HG02973 (cell line): ENCODE results near the gene SLC35F1.
A peak's percentile ranks its signal among the peaks of the same experiment; 100 is the strongest.
"Not testable (repeated sequence)": the region's sequence is repeated elsewhere in the genome, so short reads cannot be mapped to it uniquely, and the experiment has no call there.

Source experiments
- ATAC-seq: cut with Tn5 transposase; IDR thresholded peaks from one replicate; pipeline ENCODE4 v1.9.1; 2021; ENCODE audit warnings: moderate library complexity; ENCODE audit not compliant: unreplicated experiment

The SLC35F1 gene

GRCh38 chr6:117906958-117907600 is at the start of gene SLC35F1:
Gene SLC35F1, plus strand, starts transcription at chr6:117907264.
- ATAC-seq: peak; percentile 50

DNA sequence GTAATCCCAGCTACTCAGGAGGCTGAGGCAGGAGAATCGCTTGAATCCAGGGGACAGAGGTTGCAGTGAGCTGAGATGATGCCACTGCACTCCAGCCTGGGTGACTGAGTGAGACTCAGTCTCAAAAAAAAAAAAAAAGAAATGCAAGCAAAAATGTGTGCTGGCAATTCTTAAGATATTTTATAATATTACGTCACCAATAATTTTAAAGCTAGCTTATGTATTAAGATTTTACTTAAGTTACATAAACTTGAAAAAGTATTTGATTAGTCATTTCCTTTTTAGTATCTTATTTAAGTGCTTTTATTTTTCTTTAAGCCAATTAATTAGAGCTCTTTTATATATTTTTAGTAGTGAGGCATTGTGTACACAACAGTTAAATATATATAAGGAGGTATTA is 48.5 kb upstream of the SLC35F1 start:
- ATAC-seq: not testable (repeated sequence)

DNA sequence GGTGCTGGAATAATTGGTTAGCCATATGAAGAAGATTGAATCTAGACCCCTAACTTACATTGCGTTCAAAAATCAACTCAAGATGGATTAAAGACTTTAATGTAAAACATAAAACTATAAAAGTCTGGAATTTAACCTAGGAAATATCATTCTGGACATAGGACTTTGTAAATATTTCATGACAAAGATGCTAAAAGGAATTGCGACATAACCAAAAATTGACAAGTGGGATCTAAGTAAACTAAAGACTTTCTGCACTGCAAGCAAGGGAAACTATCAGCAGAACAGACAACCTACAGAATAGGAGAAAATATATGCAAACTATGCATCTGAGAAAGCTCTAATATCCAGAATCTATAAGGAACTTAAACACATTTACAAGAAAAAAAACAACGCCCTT is 45.5 kb upstream of the SLC35F1 start:
- ATAC-seq: no peak

GRCh38 chr6:117866561-117866960 is 40.5 kb upstream of the SLC35F1 start:
- ATAC-seq: no peak

GRCh38 chr6:117870486-117871242 is 36.4 kb upstream of the SLC35F1 start:
- ATAC-seq: peak; percentile 97

DNA sequence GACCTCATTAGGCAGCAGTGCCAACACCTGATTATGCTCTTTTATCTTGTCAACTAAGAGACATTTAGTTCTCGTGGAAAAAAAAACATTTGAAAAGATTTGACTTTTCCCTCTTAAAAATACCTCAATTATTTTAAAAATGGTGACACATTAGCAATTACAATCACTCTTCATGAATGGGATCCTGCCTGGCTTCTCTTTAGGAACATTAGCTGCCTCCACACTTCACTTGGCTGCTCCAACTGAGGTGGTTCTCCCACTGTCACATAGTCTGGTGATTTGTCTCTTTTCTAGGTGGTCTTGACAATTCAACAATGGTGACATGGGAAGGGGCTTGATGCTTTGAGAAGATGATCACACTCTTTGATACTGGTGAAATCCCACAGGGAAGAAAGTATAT is 26.2 kb upstream of the SLC35F1 start:
- no peak for ATAC-seq

DNA sequence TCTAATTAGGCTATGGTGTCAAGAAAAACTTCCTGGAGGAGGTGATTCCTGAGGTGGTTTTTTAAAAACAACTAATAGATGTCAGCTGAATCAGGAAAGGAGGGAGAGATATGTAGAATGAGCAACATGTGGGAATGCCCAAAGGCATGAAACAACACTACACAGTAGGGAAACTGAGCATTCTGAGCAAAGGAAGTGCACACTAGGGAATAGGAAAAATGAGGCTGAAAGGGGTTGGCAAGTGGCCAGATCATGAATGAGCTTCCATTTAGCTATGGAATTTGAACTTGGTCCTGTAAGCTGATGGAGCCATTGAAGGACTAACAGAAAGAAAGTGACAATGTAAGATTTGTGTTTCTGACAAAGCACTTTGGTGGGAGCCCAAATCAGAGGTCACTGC is 16.9 kb upstream of the SLC35F1 start:
- no peak for ATAC-seq

DNA sequence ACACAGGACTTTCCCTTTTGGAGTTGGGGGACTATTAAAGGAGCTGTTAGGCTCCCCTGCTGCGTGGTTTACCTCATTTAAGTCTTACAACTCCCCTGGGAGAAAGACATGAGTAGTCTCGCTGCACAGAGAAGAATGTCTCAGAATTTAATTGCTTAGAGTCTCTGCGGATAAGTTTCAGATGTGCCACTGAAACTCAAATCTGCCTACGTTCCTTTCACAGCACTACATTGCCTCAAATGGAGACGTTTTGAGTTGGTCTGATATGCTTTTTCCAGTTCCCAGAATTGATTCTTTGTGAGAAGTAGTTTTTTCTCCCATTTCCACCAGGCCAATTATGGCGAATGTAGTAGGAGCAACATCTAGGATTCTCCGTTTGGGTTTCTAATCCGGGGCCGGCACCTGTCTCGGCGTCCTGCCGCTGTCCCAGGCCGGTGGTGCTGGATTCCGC is 532 bp upstream of the SLC35F1 start:
- peak; percentile 43 for ATAC-seq

DNA sequence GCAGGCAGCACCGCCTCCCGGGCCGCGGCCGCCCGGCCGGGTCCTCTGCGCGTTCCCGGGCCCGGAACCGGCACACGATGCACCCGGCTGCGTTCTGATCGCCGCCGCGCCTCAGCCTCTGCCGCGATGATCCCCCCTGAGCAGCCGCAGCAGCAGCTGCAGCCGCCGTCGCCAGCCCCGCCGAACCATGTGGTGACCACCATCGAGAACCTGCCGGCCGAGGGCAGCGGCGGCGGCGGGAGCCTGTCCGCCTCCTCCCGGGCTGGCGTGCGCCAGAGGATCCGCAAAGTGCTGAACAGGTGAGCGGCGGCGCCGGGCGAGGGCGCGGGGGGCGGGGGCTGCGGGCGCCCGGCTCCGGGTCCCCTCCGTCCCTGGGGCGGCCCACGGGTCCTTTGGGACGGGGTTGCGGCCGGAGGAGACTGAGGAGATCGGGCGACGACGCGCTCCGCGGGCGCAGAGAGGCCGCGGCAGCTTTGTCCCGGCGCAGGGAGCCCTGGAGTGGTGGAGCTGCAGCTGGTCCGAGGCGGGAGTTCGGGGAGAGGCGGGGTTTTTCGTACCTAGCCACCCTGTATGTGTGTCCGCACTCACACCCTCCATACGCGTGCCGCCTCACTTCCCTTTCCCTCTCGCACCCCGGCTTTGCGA is 659 bp downstream of the SLC35F1 start:
- peak; percentile 14 for ATAC-seq

DNA sequence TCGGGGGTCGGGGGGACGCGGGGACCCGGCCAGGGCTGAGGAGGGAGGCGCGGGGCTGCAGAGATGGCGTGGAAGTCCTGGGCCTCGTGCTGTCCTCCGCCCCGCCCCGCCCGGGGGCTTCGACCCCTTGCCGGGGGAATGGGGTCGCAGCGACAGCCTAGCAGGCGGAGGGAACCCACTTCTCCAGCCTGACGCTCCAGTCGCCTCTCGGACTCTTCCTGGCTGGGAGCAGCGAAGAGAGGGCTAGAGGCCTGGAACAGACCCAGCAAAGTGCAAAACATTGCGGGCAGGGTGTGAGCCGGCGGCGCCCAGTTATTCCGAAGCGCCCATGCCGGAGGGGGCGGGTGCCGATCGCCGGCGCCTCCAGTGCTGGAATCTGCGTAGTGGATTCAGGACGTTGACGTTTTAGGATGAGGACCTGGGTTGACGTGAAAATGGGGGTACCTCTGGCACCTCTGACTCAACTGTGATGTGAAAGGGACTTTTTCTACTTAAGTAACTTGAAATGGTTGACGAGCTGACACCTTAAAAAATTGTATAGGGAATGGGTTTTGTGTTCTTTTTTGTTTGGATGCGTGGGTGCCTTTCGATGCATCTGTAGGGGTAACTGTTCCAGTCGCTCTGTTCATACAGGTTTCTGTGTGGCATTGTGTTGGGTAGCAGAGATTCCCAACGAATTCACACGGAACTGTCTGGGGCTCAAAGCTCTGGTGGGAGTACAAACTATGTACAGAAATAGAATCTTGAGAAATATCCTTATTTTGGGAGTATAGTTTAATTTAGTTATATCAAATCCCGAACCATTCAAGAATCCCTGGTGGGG is 1.4 kb downstream of the SLC35F1 start:
- ATAC-seq: no peak

DNA sequence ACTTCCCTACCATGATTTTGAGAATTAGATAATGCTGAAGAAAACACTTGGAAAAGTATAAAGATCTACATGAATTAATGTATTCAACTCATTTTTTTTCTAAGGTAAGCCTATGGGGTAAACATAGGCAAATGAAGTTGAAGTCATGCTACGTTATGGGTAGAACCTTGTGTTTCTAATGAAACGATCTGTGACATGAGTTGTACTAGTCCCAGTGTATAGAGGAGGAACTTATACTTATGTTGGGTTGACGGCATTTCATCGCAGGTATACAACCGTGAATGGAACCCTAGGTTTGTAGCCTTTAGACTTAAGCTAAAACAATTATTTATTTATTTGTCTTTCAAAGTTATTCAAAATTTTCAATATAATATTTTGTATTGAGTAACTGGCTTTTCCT is 2.6 kb downstream of the SLC35F1 start:
- no peak for ATAC-seq

GRCh38 chr6:117910549-117910948 is 3.5 kb downstream of the SLC35F1 start:
- no peak for ATAC-seq

GRCh38 chr6:117911150-117911549 is 4.1 kb downstream of the SLC35F1 start:
- ATAC-seq: no peak

- no peak for ATAC-seq
Measured at GRCh38 chr6:117911660-117912059, 4.6 kb downstream of the SLC35F1 start.

GRCh38 chr6:117915846-117916245 is 8.8 kb downstream of the SLC35F1 start:
- ATAC-seq: no peak

GRCh38 chr6:117916483-117916882 is 9.4 kb downstream of the SLC35F1 start:
- no peak for ATAC-seq

- no peak for ATAC-seq
Measured at GRCh38 chr6:117917176-117917575, 10.1 kb downstream of the SLC35F1 start.

DNA sequence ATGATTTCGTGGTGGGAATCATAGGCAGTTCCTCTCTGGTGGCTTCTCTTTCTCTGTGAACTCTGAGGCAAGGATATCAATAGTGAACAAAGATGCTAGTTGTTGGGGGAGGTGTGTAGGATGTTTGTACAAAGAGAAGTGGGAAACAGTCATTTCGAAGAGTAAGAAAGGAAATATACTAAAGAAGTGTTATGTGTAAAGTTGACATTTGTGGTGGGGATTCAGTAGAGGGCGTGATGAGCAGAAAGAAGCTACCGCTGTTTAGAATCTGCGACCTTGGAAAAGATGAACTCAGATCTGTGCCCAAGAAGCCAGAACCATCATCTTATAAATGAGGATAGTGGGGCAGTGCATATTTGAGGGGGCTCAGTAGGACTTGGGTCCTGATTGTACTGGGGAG is 11.4 kb downstream of the SLC35F1 start:
- ATAC-seq: no peak

GRCh38 chr6:117919275-117919674 is 12.2 kb downstream of the SLC35F1 start:
- ATAC-seq: no peak

- no peak for ATAC-seq
Measured at GRCh38 chr6:117919775-117920729, 13.0 kb downstream of the SLC35F1 start.
